Measurements from ENCODE around the gene SDK1.

SDK1 gene

GRCh38 chr7:3781607-3782006 lies 480.6 kb downstream of the SDK1 start:
- Histone ChIP-seq H3K36me3 (ENCODE audit: control insufficient read depth, low read length) (no peaks in the 10 kb centered on the region), H3K79me2 (ENCODE audit: control insufficient read depth, low read length) (no peaks in the 10 kb centered on the region), H3K27me3 (ENCODE audit: control insufficient read depth, low read length) (no peaks in the 10 kb centered on the region), H3K4me1 (ENCODE audit: control insufficient read depth, low read length) (no peaks in the 10 kb centered on the region), H3K9me3 (ENCODE audit: control insufficient read depth, insufficient read depth, low read length) (peaks cover 21% of the 10 kb centered on the region), H3K4me3 (ENCODE audit: low read length) (no peak overlapping the region), H3K9me2 (replicated peaks; ENCODE audit: control insufficient read depth, low read length) (no peaks in the 10 kb centered on the region), H3K27ac (ENCODE audit: low read depth, low read length) (no peak overlapping the region), H3K4me2 (ENCODE audit: low read length) (no peak overlapping the region), H4K20me1 (ENCODE audit: control insufficient read depth, insufficient read depth, low read depth, low read length) (no peaks in the 10 kb centered on the region), H3F3A (ENCODE audit: control insufficient read depth, insufficient read depth) (no peaks in the 10 kb centered on the region)
- no peak for TF ChIP-seq CTCF (IDR thresholded peaks at IDR 0.05; ENCODE audit: low read depth, low read length, poor library complexity, severe bottlenecking)
- no peak for TF ChIP-seq EZH2phosphoT487 (IDR thresholded peaks at IDR 0.05; ENCODE audit: borderline replicate concordance, low read length)

GRCh38 chr7:3787717-3788264 lies 486.7 kb downstream of the SDK1 start:
- no peak overlapping the region for H3K4me2 ChIP-seq (ENCODE audit: low read length)
- no peaks in the 10 kb centered on the region for H3F3A ChIP-seq (ENCODE audit: control insufficient read depth, insufficient read depth)
- H3K4me3 ChIP-seq (ENCODE audit: low read length), result no peak overlapping the region
- no peak for TF ChIP-seq CTCF (IDR thresholded peaks at IDR 0.05; ENCODE audit: low read depth, low read length, poor library complexity, severe bottlenecking)
- no peak for TF ChIP-seq EZH2phosphoT487 (IDR thresholded peaks at IDR 0.05; ENCODE audit: borderline replicate concordance, low read length)
- H4K20me1 ChIP-seq (ENCODE audit: control insufficient read depth, insufficient read depth, low read depth, low read length), result no peaks in the 10 kb centered on the region
- no peaks in the 10 kb centered on the region for H3K4me1 ChIP-seq (ENCODE audit: control insufficient read depth, low read length)
- no peak overlapping the region for H3K27ac ChIP-seq (ENCODE audit: low read depth, low read length)
- no peaks in the 10 kb centered on the region for H3K36me3 ChIP-seq (ENCODE audit: control insufficient read depth, low read length)
- H3K9me3 ChIP-seq (ENCODE audit: control insufficient read depth, insufficient read depth, low read length), result no peaks in the 10 kb centered on the region
- no peaks in the 10 kb centered on the region for H3K79me2 ChIP-seq (ENCODE audit: control insufficient read depth, low read length)
- no peaks in the 10 kb centered on the region for H3K27me3 ChIP-seq (ENCODE audit: control insufficient read depth, low read length)
- no peaks in the 10 kb centered on the region for H3K9me2 ChIP-seq (replicated peaks; ENCODE audit: control insufficient read depth, low read length)

- H3K4me1 ChIP-seq (ENCODE audit: control insufficient read depth, low read length), result no peaks in the 10 kb centered on the region
Observed at GRCh38 chr7:3790803-3791202, 489.8 kb downstream of the SDK1 start.

More at GRCh38 chr7:3790803-3791202, 489.8 kb downstream of the SDK1 start:
- H3K4me2 ChIP-seq (ENCODE audit: low read length), result no peak overlapping the region
- H3K27ac ChIP-seq (ENCODE audit: low read depth, low read length), result no peak overlapping the region
- H3K9me3 ChIP-seq (ENCODE audit: control insufficient read depth, insufficient read depth, low read length), result no peaks in the 10 kb centered on the region
- no peaks in the 10 kb centered on the region for H3K9me2 ChIP-seq (replicated peaks; ENCODE audit: control insufficient read depth, low read length)
- H3K27me3 ChIP-seq (ENCODE audit: control insufficient read depth, low read length), result no peaks in the 10 kb centered on the region
- TF ChIP-seq EZH2phosphoT487 (IDR thresholded peaks at IDR 0.05; ENCODE audit: borderline replicate concordance, low read length) (no peak), CTCF (IDR thresholded peaks at IDR 0.05; ENCODE audit: low read depth, low read length, poor library complexity, severe bottlenecking) (no peak)
- H3K79me2 ChIP-seq (ENCODE audit: control insufficient read depth, low read length), result no peaks in the 10 kb centered on the region
- H4K20me1 ChIP-seq (ENCODE audit: control insufficient read depth, insufficient read depth, low read depth, low read length), result no peaks in the 10 kb centered on the region
- no peaks in the 10 kb centered on the region for H3K36me3 ChIP-seq (ENCODE audit: control insufficient read depth, low read length)
- H3K4me3 ChIP-seq (ENCODE audit: low read length), result no peak overlapping the region
- no peaks in the 10 kb centered on the region for H3F3A ChIP-seq (ENCODE audit: control insufficient read depth, insufficient read depth)

All from DOHH2 (cell line).